ENCODE measurements around the gene SLC16A2. TPM values are rescaled to one million over a fixed set of nuclear protein-coding genes. Genes with fewer than 3 reads are reported as not detected.
"Not testable (repeated sequence)": the region's sequence is repeated elsewhere in the genome, so short reads cannot be mapped to it uniquely, and the experiment has no call there.

SLC16A2 gene
- total RNA-seq, 4 donors from 2014 or later: 6.4 to 12.1 (median 9.4) TPM

GRCh38 chrX:74458736-74459135 is 37.4 kb downstream of the SLC16A2 start:
- Histone ChIP-seq H3K36me3 (no peaks in the 10 kb centered on the region), H3K4me3 (no peak overlapping the region), H3K4me1 (peaks cover 0 to 13% (median 0%) of the 10 kb centered on the region in 3 donors), H3K27me3 (no peaks in the 10 kb centered on the region), H3K27ac (no peak overlapping the region), H3K9me3 (no peaks in the 10 kb centered on the region)
- ATAC-seq: no peak
- TF ChIP-seq POLR2AphosphoS5 (IDR thresholded peaks at IDR 0.05) (no peak), EP300 (IDR thresholded peaks at IDR 0.05) (no peak), POLR2A (IDR thresholded peaks at IDR 0.05) (no peak), CTCF (IDR thresholded peaks at IDR 0.05) (no peak)
- WGBS, 2 donors (ENCODE audit: low coverage in 1 of 2): 0% methylated on average over 1 of the region's 1 CpG

- no peak for ATAC-seq
These were observed 40.1 kb downstream of the SLC16A2 start for GRCh38 chrX:74461384-74461783.

GRCh38 chrX:74464722-74465121 is 43.4 kb downstream of the SLC16A2 start:
- TF ChIP-seq POLR2AphosphoS5 (IDR thresholded peaks at IDR 0.05) (no peak), CTCF (IDR thresholded peaks at IDR 0.05) (no peak), POLR2A (IDR thresholded peaks at IDR 0.05) (no peak), EP300 (IDR thresholded peaks at IDR 0.05) (no peak)
- H3K27me3 ChIP-seq: no peaks in the 10 kb centered on the region
- peaks cover 0 to 13% (median 0%) of the 10 kb centered on the region in 3 donors for H3K4me1 ChIP-seq
- no peak overlapping the region for H3K4me3 ChIP-seq
- no peaks in the 10 kb centered on the region for H3K36me3 ChIP-seq
- H3K27ac ChIP-seq: no peak overlapping the region
- no peaks in the 10 kb centered on the region for H3K9me3 ChIP-seq
- WGBS, 2 donors (ENCODE audit: low coverage in 1 of 2): 78% methylated on average over 1 of the region's 1 CpG; no CpG with 5 or more reads in 1 of the 2 donors
- ATAC-seq: no peak

More at GRCh38 chrX:74461384-74461783, 40.1 kb downstream of the SLC16A2 start:
- Histone ChIP-seq H3K36me3 (no peaks in the 10 kb centered on the region), H3K27ac (no peak overlapping the region), H3K9me3 (no peaks in the 10 kb centered on the region), H3K4me1 (peaks cover 0 to 13% (median 0%) of the 10 kb centered on the region in 3 donors), H3K27me3 (no peaks in the 10 kb centered on the region), H3K4me3 (no peak overlapping the region)
- no peak for TF ChIP-seq POLR2AphosphoS5 (IDR thresholded peaks at IDR 0.05)
- TF ChIP-seq EP300 (IDR thresholded peaks at IDR 0.05): no peak
- TF ChIP-seq POLR2A (IDR thresholded peaks at IDR 0.05): no peak
- TF ChIP-seq CTCF (IDR thresholded peaks at IDR 0.05): no peak
- 21 to 46% methylated on average over 2 of the region's 4 CpGs for WGBS, 2 donors (ENCODE audit: low coverage in 1 of 2)

- Histone ChIP-seq H3K27me3 (no peaks in the 10 kb centered on the region), H3K36me3 (no peaks in the 10 kb centered on the region), H3K4me1 (peaks cover 0 to 13% (median 0%) of the 10 kb centered on the region in 3 donors), H3K27ac (no peak overlapping the region), H3K9me3 (no peaks in the 10 kb centered on the region), H3K4me3 (no peak overlapping the region)
- TF ChIP-seq CTCF (IDR thresholded peaks at IDR 0.05): no peak
- TF ChIP-seq POLR2A (IDR thresholded peaks at IDR 0.05): no peak
- TF ChIP-seq POLR2AphosphoS5 (IDR thresholded peaks at IDR 0.05): no peak
- TF ChIP-seq EP300 (IDR thresholded peaks at IDR 0.05): no peak
- no peak for ATAC-seq
- WGBS, 2 donors (ENCODE audit: low coverage in 1 of 2): 80% methylated on average over 1 of the region's 1 CpG; no CpG with 5 or more reads in 1 of the 2 donors
These were observed 44.1 kb downstream of the SLC16A2 start for GRCh38 chrX:74465424-74465823.

- Histone ChIP-seq H3K4me3 (no peak overlapping the region), H3K27me3 (no peaks in the 10 kb centered on the region), H3K27ac (no peak overlapping the region), H3K36me3 (no peaks in the 10 kb centered on the region), H3K9me3 (no peaks in the 10 kb centered on the region), H3K4me1 (no peaks in the 10 kb centered on the region)
- ATAC-seq: no peak
- TF ChIP-seq POLR2AphosphoS5 (IDR thresholded peaks at IDR 0.05) (no peak), CTCF (IDR thresholded peaks at IDR 0.05) (no peak), POLR2A (IDR thresholded peaks at IDR 0.05) (no peak)
These were observed 46.4 kb downstream of the SLC16A2 start for GRCh38 chrX:74467656-74468055.

- H3K9me3 ChIP-seq, H3K27me3 ChIP-seq, H3K36me3 ChIP-seq, H3K27ac ChIP-seq, H3K4me3 ChIP-seq, H3K4me1 ChIP-seq, ATAC-seq: not testable (repeated sequence)
- WGBS, 2 donors (ENCODE audit: low coverage in 1 of 2): 92% methylated on average over 2 of the region's 2 CpGs; no CpG with 5 or more reads in 1 of the 2 donors
These were observed 51.8 kb downstream of the SLC16A2 start for GRCh38 chrX:74473116-74473515.

Measured in gastroesophageal sphincter (tissue), 4 donors.